ENCODE results near the gene MTMR12. TPM values are rescaled to one million over a fixed set of nuclear protein-coding genes. Genes with fewer than 3 reads are reported as not detected.

MTMR12 gene
- total and polyA plus RNA-seq, 2 of the 8 experiments (the other 6 are each of a cell fraction or from before 2014, with no cell fraction given) = 19.1 to 59.3 TPM

DNA sequence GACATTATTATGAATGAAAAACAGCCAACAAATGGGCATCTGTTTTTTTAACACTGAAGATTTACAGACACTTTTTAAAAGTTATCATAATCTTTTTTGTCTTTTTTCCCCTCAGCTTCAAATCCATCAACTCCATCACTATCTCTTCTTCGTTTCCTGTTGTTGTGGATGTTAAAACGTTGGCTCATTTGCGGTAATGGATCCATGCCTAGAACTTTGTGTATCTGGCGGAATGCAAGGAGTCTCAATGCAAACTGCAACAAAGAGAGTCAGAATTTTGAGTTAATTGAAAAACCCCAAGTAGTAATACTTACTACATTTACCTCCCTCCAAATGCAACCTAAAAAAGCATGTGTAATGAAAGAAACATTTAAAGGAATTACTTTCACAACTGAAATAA is 42.9 kb upstream of the MTMR12 start:
- Histone ChIP-seq H2BK15ac (ENCODE audit: low read length) (no peak overlapping the region), H3K9me3 (ENCODE audit: insufficient read depth in 2 of 2, low read depth in 1 of 2, low read length in 1 of 2) (no peaks in the 10 kb centered on the region), H2BK120ac (replicated peaks; ENCODE audit: low read depth, low read length) (no peak overlapping the region), H3K4me2 (ENCODE audit: insufficient read depth in 1 of 2, low read depth in 2 of 2, low read length in 2 of 2) (no peak overlapping the region), H3K36me3 (ENCODE audit: control insufficient read depth in 2 of 4, insufficient read depth in 4 of 4, low read length in 3 of 4) (peaks cover 0 to 29% (median 6%) of the 10 kb centered on the region in 4 experiments; a peak in 5 of 8 replicates), H3K56ac (replicated peaks; ENCODE audit: insufficient read length, low read depth, low read length) (no peak overlapping the region), H4K5ac (ENCODE audit: insufficient read length, low read depth, low read length) (no peak overlapping the region), H3K23me2 (ENCODE audit: low read depth, low read length) (no peaks in the 10 kb centered on the region), H3K4me1 (replicated peaks in 1 of 4; ENCODE audit: control insufficient read depth in 3 of 4, insufficient read depth in 4 of 4, low read length in 3 of 4) (peaks cover 0 to 2% (median 0%) of the 10 kb centered on the region in 4 experiments; a peak in 1 of 7 replicates), H3K79me2 (ENCODE audit: control insufficient read depth in 1 of 2, insufficient read depth in 2 of 2, low read length in 2 of 2) (no peaks in the 10 kb centered on the region), H4K20me1 (replicated peaks in 1 of 2; ENCODE audit: control insufficient read depth in 1 of 2, insufficient read depth in 2 of 2, low read length in 2 of 2) (no peaks in the 10 kb centered on the region), H4K8ac (ENCODE audit: extremely low read depth, insufficient read depth, low read length) (no peak overlapping the region), H2BK20ac (ENCODE audit: low read length) (no peak overlapping the region), H2BK12ac (ENCODE audit: low read depth, low read length) (no peak overlapping the region), H2BK5ac (ENCODE audit: low read depth, low read length) (no peak overlapping the region), H4K91ac (replicated peaks; ENCODE audit: insufficient read length, low read length) (no peak overlapping the region), H3K9ac (replicated peaks in 1 of 4; ENCODE audit: extremely low read depth in 1 of 4, low read depth in 3 of 4, low read length in 3 of 4) (no peak overlapping the region), H3K4ac (replicated peaks; ENCODE audit: insufficient read length, low read depth, low read length) (no peak overlapping the region), H3K23ac (ENCODE audit: insufficient read length) (no peak overlapping the region), H3K4me3 (ENCODE audit: extremely low read depth in 1 of 4, insufficient read depth in 2 of 4, low read depth in 3 of 4, low read length in 4 of 4) (no peak overlapping the region), H3K27me3 (replicated peaks in 1 of 4; ENCODE audit: control insufficient read depth in 3 of 4, extremely low read depth in 1 of 4, insufficient read depth in 3 of 4, low read length in 3 of 4) (no peaks in the 10 kb centered on the region), H3K79me1 (ENCODE audit: low read depth, low read length) (no peaks in the 10 kb centered on the region), H2AFZ (ENCODE audit: low read length) (no peak overlapping the region), H3K14ac (ENCODE audit: insufficient read length) (no peak overlapping the region), H2AK5ac (ENCODE audit: low read depth, low read length) (no peak overlapping the region), H3K27ac (ENCODE audit: low read depth, low read length) (no peak overlapping the region), H3K18ac (ENCODE audit: extremely low read depth, low read length) (no peak overlapping the region)
- 91% methylated on average over 4 of the region's 4 CpGs; no CpG with 5 or more reads in 1 of the 2 experiments for WGBS, 2 experiments (ENCODE audit: extremely low coverage in 1 of 2, insufficient coverage in 1 of 2, insufficient read length in 1 of 2, insufficient replicate concordance in 2 of 2, low coverage in 1 of 2, low lambda C conversion rate in 2 of 2, missing lambda C conversion rate in 1 of 2)
- CTCF ChIA-PET (ENCODE audit: partially characterized antibody) = interaction anchor here (0.8 to 1.0 kb wide), 2 partner anchors 10 to 121 kb away, joined by 3 read pairs; no protein-coding TSS in a partner anchor
- DNase-seq (ENCODE audit: low read depth in 1 of 2, low spot score in 2 of 2) (no peak), FAIRE-seq (no peak)
- POLR2A ChIA-PET (ENCODE audit: partially characterized antibody) = interaction anchor here (0.6 kb wide), 1 partner anchor 98 kb away, joined by 3 read pairs; no protein-coding TSS in a partner anchor
- TF ChIP-seq HDAC6 (IDR thresholded peaks at IDR 0.05; ENCODE audit: low read depth, low read length) = no peak
- TF ChIP-seq TEAD4 (IDR thresholded peaks at IDR 0.05; ENCODE audit: low read depth, low read length) = no peak
- TF ChIP-seq SP1 (IDR thresholded peaks at IDR 0.05; ENCODE audit: low read depth, low read length) = no peak
- no peak for TF ChIP-seq KDM1A (IDR thresholded peaks at IDR 0.05; ENCODE audit: borderline replicate concordance, low read length)
- no peak for TF ChIP-seq KDM5A (IDR thresholded peaks at IDR 0.05; ENCODE audit: low read length)
- TF ChIP-seq TCF12 (IDR thresholded peaks at IDR 0.05; ENCODE audit: low read depth, low read length) = no peak
- no peak for TF ChIP-seq JUN (IDR thresholded peaks at IDR 0.05; ENCODE audit: low read depth, low read length)
- TF ChIP-seq, protein P1, sequence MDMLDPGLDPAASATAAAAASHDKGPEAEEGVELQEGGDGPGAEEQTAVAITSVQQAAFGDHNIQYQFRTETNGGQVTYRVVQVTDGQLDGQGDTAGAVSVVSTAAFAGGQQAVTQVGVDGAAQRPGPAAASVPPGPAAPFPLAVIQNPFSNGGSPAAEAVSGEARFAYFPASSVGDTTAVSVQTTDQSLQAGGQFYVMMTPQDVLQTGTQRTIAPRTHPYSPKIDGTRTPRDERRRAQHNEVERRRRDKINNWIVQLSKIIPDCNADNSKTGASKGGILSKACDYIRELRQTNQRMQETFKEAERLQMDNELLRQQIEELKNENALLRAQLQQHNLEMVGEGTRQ (IDR thresholded peaks at IDR 0.05; ENCODE audit: low read length) = no peak
- TF ChIP-seq CTBP2 (IDR thresholded peaks at IDR 0.05; ENCODE audit: borderline replicate concordance, insufficient read depth, insufficient read length, low read length) = no peak
- TF ChIP-seq RNF2 (IDR thresholded peaks at IDR 0.05; ENCODE audit: borderline replicate concordance, low read depth, low read length, missing control alignments, poor library complexity, severe bottlenecking) = no peak
- no peak for TF ChIP-seq BACH1 (IDR thresholded peaks at IDR 0.05; ENCODE audit: low read length)
- TF ChIP-seq FOSL1 (IDR thresholded peaks at IDR 0.05; ENCODE audit: insufficient read depth, low read depth, low read length) = no peak
- TF ChIP-seq RBBP5 (IDR thresholded peaks at IDR 0.05; ENCODE audit: borderline replicate concordance, low read depth, low read length) = no peak

Data from H1 (cell line).